WI38 (cell line): ENCODE results near the gene ST6GALNAC3.
A peak's percentile ranks its signal among the peaks of the same experiment; 100 is the strongest.

Experiments
- H3K4me3 ChIP-seq: 2 replicates; pipeline ENCODE4 v1.5.1; 2011; ENCODE audit warnings: low read depth, mild to moderate bottlenecking, control low read depth, low read length
- CTCF ChIP-seq: IDR thresholded peaks from 2 replicates; pipeline ENCODE4 v1.5.1; 2012; ENCODE audit warnings: low read depth, mild to moderate bottlenecking, control low read depth, low read length

The ST6GALNAC3 gene

DNA sequence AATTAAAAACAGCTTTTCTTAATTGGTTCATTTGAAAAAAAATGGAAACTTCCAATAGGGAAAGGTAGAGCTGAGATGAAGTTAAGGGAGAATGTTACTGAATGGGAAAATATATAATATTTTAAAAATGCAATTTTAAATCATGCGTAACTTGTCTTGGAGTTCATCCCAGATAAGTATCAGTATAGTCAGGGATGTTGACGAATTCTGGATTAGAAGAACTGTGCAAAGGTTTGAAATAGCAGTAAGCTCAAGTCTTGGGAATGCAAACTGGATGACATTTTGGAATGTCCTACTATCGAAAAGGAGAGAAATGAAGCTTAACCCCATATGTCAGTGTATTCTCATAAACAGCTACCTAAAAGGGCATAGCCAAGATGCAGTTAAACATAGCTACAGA is 4.0 kb upstream of the ST6GALNAC3 start:
- no peak for TF ChIP-seq CTCF
- no peak overlapping the region for H3K4me3 ChIP-seq

DNA sequence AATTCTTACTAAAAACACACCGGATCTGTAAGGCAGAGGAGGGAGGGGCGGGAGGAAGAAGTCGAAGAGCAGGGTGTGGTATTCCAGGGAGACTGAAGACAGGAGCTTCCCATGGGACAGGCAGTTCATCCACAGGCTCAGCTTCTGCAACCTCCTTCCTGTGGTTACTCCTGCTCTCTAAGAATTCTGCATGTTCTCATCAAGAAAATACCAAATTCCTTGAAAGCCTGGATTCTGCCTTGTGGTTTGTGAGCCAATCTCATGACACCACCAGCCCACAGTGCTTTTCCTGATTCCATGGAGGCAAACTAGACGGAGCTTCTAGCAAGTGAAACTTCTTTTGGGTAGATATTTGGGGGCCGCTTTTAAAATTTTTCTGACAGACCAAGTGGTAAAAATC is 1.1 kb upstream of the ST6GALNAC3 start:
- no peak overlapping the region for H3K4me3 ChIP-seq
- no peak for TF ChIP-seq CTCF

DNA sequence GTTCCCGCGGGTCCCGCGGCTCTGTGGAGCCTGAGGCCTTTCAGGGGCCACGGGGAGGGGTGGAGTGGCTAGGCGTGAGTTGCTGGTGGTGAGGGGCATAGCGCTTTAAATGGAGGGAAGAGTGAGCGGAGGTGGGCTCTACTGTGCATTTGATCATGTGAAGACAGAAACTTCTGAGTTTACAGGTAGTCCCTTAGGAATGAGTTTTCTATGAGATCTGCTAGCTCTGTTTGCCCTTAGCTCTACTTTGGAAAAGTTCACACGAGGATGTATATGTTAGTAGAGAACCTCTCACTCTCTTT is 593 bp downstream of the ST6GALNAC3 start:
- H3K4me3 ChIP-seq = peak overlapping the region; percentile 61
- TF ChIP-seq CTCF = no peak

DNA sequence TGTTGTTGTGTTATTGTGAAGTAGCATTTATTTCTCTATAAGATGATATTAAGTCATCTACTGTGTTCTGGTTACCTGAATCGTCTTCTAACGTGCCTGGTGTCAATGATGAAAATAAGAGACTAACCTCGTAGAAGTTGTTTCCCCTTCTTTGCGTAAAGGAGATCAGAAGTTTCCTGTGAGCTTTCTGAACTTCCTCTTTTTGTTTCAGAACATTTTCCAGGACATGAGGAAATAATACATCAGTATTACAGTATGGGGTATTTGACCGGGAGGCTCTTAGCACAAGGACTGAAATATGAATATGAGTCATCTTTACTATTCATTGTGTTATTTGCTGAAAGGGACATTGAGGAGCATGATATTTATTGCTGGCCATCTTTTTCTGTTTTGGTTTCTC is 1.3 kb downstream of the ST6GALNAC3 start:
- H3K4me3 ChIP-seq = no peak overlapping the region
- no peak for TF ChIP-seq CTCF

GRCh38 chr1:76079475-76080227 is 5.1 kb downstream of the ST6GALNAC3 start:
- TF ChIP-seq CTCF = no peak
- no peak overlapping the region for H3K4me3 ChIP-seq

- TF ChIP-seq CTCF = no peak
- no peak overlapping the region for H3K4me3 ChIP-seq
These were observed 6.1 kb downstream of the ST6GALNAC3 start for GRCh38 chr1:76080552-76081079.

DNA sequence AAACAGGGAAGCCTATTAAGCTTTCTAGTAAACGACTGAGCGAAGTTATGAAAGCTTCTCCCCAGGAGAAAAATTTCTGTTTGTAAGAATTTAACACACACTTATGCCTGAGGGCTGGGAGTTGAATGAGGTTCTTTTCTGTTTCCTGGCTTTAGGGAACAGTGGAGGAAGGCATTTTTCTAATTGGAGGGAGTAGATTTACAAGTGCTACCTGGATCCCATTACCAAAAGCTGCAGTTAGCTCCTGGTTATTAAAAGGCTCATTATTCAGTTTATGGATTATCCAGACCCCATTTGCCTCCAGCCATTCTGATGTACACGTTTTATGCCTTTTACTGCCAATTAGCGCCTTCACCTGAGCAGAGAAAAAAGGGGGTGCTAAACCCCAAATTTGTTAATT is 7.5 kb downstream of the ST6GALNAC3 start:
- no peak for TF ChIP-seq CTCF
- H3K4me3 ChIP-seq = no peak overlapping the region
